Activated CD8-positive, alpha-beta memory T cell treated with anti-CD3 and anti-CD28 coated beads, Interleukin-2, amount 10 ng/mL, durations not matched to agents 7 days and 5 days (primary cell): ENCODE measurements around the gene DHRS2. TPM values are rescaled to one million over a fixed set of nuclear protein-coding genes. Genes with fewer than 3 reads are reported as not detected.

Experiments
- ATAC-seq: fragments of 150-1000 bp; cut with Tn5 transposase; one replicate; pipeline ENCODE4 v1.10.0; 2021; ENCODE audit warnings: moderate library complexity
- CTCF ChIA-PET: fragments of 350-600 bp; sonication (Branson Sonifier 250); formaldehyde crosslinking; loops from one replicate; lab custom pipeline; 2021; ENCODE audit warnings: antibody characterized with exemption; lab: Charles Lee
- DNase-seq: peaks from one replicate; pipeline ENCODE4 v3.0.0-alpha.2; 2020
- H3K27ac Mint-ChIP-seq: one replicate; pipeline ENCODE4 v1.8.0; 2021; ENCODE audit warnings: mild to moderate bottlenecking, mixed read lengths
- H3K27me3 Mint-ChIP-seq: one replicate; pipeline ENCODE4 v1.8.0; 2021; ENCODE audit warnings: mixed read lengths
- H3K36me3 Mint-ChIP-seq: one replicate; pipeline ENCODE4 v1.8.0; 2021; ENCODE audit warnings: mild to moderate bottlenecking, mixed read lengths
- H3K4me1 Mint-ChIP-seq: one replicate; pipeline ENCODE4 v1.8.0; 2021; ENCODE audit warnings: mixed read lengths
- H3K4me3 Mint-ChIP-seq: one replicate; pipeline ENCODE4 v1.8.0; 2021; ENCODE audit warnings: mild to moderate bottlenecking, moderate library complexity, mixed read lengths
- H3K9me3 Mint-ChIP-seq: one replicate; pipeline ENCODE4 v1.8.0; 2022; ENCODE audit warnings: low read depth, mixed read lengths
- total RNA-seq, 2 experiments: library from RNA; stranded (reverse); gene quantifications; one replicate each; pipeline ENCODE4 v1.2.3, GENCODE V29; 2021

Gene DHRS2
- total RNA-seq, 2 experiments from 2014 or later, result 1.1 to 2.7 TPM

- Mint-ChIP-seq H3K36me3 (no peaks in the 10 kb centered on the region), H3K9me3 (no peaks in the 10 kb centered on the region), H3K4me1 (peaks cover 12% of the 10 kb centered on the region), H3K27me3 (no peaks in the 10 kb centered on the region), H3K27ac (no peak overlapping the region), H3K4me3 (no peak overlapping the region)
- ATAC-seq (no peak), DNase-seq (no peak)
- CTCF ChIA-PET, result interaction anchor here (1.2 to 2.4 kb wide), 4 partner anchors 9 to 51 kb away, joined by 3 to 37 read pairs (median 4); no protein-coding TSS in a partner anchor
Observed at GRCh38 chr14:23639891-23640523, 3.8 kb downstream of the DHRS2 start.

- H3K36me3 Mint-ChIP-seq, result no peaks in the 10 kb centered on the region
- no peak overlapping the region for H3K27ac Mint-ChIP-seq
- ATAC-seq (no peak), DNase-seq (no peak)
- H3K4me3 Mint-ChIP-seq, result no peak overlapping the region
- H3K4me1 Mint-ChIP-seq, result peaks cover 18% of the 10 kb centered on the region
- H3K27me3 Mint-ChIP-seq, result no peaks in the 10 kb centered on the region
- no peaks in the 10 kb centered on the region for H3K9me3 Mint-ChIP-seq
- CTCF ChIA-PET, result interaction anchor here (1.2 to 2.4 kb wide), 4 partner anchors 9 to 52 kb away, joined by 3 to 37 read pairs (median 4); no protein-coding TSS in a partner anchor
Observed at GRCh38 chr14:23640524-23641141, 4.5 kb downstream of the DHRS2 start.

- no peak overlapping the region for H3K27ac Mint-ChIP-seq
- CTCF ChIA-PET, result interaction anchor here (0.8 to 2.4 kb wide), 6 partner anchors 10 to 53 kb away, joined by 3 to 37 read pairs (median 3); no protein-coding TSS in a partner anchor
- DNase-seq, result no peak
- H3K4me1 Mint-ChIP-seq, result peaks cover 26% of the 10 kb centered on the region
- no peak overlapping the region for H3K4me3 Mint-ChIP-seq
- no peaks in the 10 kb centered on the region for H3K27me3 Mint-ChIP-seq
- H3K9me3 Mint-ChIP-seq, result no peaks in the 10 kb centered on the region
- ATAC-seq, result no peak
- no peaks in the 10 kb centered on the region for H3K36me3 Mint-ChIP-seq
Observed at GRCh38 chr14:23641180-23641914, 5.2 kb downstream of the DHRS2 start.

GRCh38 chr14:23641915-23642588 is 5.9 kb downstream of the DHRS2 start:
- Mint-ChIP-seq H3K4me3 (no peak overlapping the region), H3K36me3 (no peaks in the 10 kb centered on the region), H3K27ac (no peak overlapping the region), H3K9me3 (no peaks in the 10 kb centered on the region), H3K27me3 (no peaks in the 10 kb centered on the region), H3K4me1 (peaks cover 31% of the 10 kb centered on the region)
- CTCF ChIA-PET, result interaction anchor here (0.8 to 2.4 kb wide), 4 partner anchors 11 to 53 kb away, joined by 3 to 37 read pairs (median 3); no protein-coding TSS in a partner anchor
- DNase-seq, result no peak
- ATAC-seq, result no peak

- no peaks in the 10 kb centered on the region for H3K27me3 Mint-ChIP-seq
- no peak overlapping the region for H3K27ac Mint-ChIP-seq
- CTCF ChIA-PET, result interaction anchor here (2.6 to 4.8 kb wide), 2 partner anchors 12 to 55 kb away, joined by 7 to 23 read pairs; no protein-coding TSS in a partner anchor
- H3K9me3 Mint-ChIP-seq, result no peaks in the 10 kb centered on the region
- H3K4me1 Mint-ChIP-seq, result peaks cover 42% of the 10 kb centered on the region
- DNase-seq (no peak), ATAC-seq (no peak)
- peaks cover 1% of the 10 kb centered on the region for H3K36me3 Mint-ChIP-seq
- no peak overlapping the region for H3K4me3 Mint-ChIP-seq
Observed at GRCh38 chr14:23643533-23644194, 7.5 kb downstream of the DHRS2 start.

GRCh38 chr14:23644195-23644918 is 8.2 kb downstream of the DHRS2 start:
- CTCF ChIA-PET, result interaction anchor here (1.2 to 4.8 kb wide), 3 partner anchors 13 to 56 kb away, joined by 3 to 23 read pairs (median 7); no protein-coding TSS in a partner anchor
- no peak overlapping the region for H3K27ac Mint-ChIP-seq

GRCh38 chr14:23644919-23645336 is 8.8 kb downstream of the DHRS2 start:
- H3K36me3 Mint-ChIP-seq, result peaks cover 1% of the 10 kb centered on the region
- ATAC-seq (no peak), DNase-seq (no peak)
- no peak overlapping the region for H3K4me3 Mint-ChIP-seq
- CTCF ChIA-PET, result interaction anchor here (1.2 to 4.8 kb wide), 4 partner anchors 14 to 56 kb away, joined by 3 to 23 read pairs (median 6); no protein-coding TSS in a partner anchor
- H3K27me3 Mint-ChIP-seq, result no peaks in the 10 kb centered on the region
- peak overlapping the region; percentile 66 for H3K27ac Mint-ChIP-seq
- peaks cover 41% of the 10 kb centered on the region for H3K4me1 Mint-ChIP-seq
- no peaks in the 10 kb centered on the region for H3K9me3 Mint-ChIP-seq

More at GRCh38 chr14:23644195-23644918, 8.2 kb downstream of the DHRS2 start:
- no peak for DNase-seq
- Mint-ChIP-seq H3K4me3 (no peak overlapping the region), H3K27me3 (no peaks in the 10 kb centered on the region), H3K36me3 (peaks cover 1% of the 10 kb centered on the region), H3K4me1 (peaks cover 41% of the 10 kb centered on the region), H3K9me3 (no peaks in the 10 kb centered on the region)
- no peak for ATAC-seq

GRCh38 chr14:23645504-23645811 is 9.3 kb downstream of the DHRS2 start:
- no peak for ATAC-seq
- no peak overlapping the region for H3K4me3 Mint-ChIP-seq
- DNase-seq, result no peak
- CTCF ChIA-PET, result interaction anchor here (0.6 to 4.8 kb wide), 6 partner anchors 9 to 265 kb away, joined by 3 to 23 read pairs (median 4); partner anchors contain the start of gene DHRS2
- peak overlapping the region; percentile 66 for H3K27ac Mint-ChIP-seq
- no peaks in the 10 kb centered on the region for H3K9me3 Mint-ChIP-seq
- peaks cover 41% of the 10 kb centered on the region for H3K4me1 Mint-ChIP-seq
- H3K36me3 Mint-ChIP-seq, result peaks cover 1% of the 10 kb centered on the region
- H3K27me3 Mint-ChIP-seq, result no peaks in the 10 kb centered on the region

GRCh38 chr14:23645812-23646647 is 9.9 kb downstream of the DHRS2 start:
- DNase-seq (peak; percentile 61), ATAC-seq (peak; percentile 86)
- H3K36me3 Mint-ChIP-seq, result peaks cover 1% of the 10 kb centered on the region
- no peak overlapping the region for H3K4me3 Mint-ChIP-seq
- H3K27ac Mint-ChIP-seq, result peak overlapping the region; percentile 66
- CTCF ChIA-PET, result interaction anchor here (0.6 to 4.8 kb wide), 7 partner anchors 10 to 265 kb away, joined by 3 to 23 read pairs (median 4); partner anchors contain the start of gene DHRS2
- H3K9me3 Mint-ChIP-seq, result no peaks in the 10 kb centered on the region
- H3K4me1 Mint-ChIP-seq, result peaks cover 41% of the 10 kb centered on the region
- H3K27me3 Mint-ChIP-seq, result no peaks in the 10 kb centered on the region

GRCh38 chr14:23646648-23647549 is 10.7 kb downstream of the DHRS2 start:
- Mint-ChIP-seq H3K36me3 (peaks cover 1% of the 10 kb centered on the region), H3K9me3 (no peaks in the 10 kb centered on the region), H3K27ac (peak overlapping the region; percentile 69), H3K4me1 (peaks cover 41% of the 10 kb centered on the region), H3K4me3 (no peak overlapping the region), H3K27me3 (no peaks in the 10 kb centered on the region)
- DNase-seq (no peak), ATAC-seq (peak; percentile 15)
- CTCF ChIA-PET, result interaction anchor here (1.0 to 4.8 kb wide), 3 partner anchors 12 to 58 kb away, joined by 3 to 23 read pairs (median 4); no protein-coding TSS in a partner anchor
